B cell (primary cell): Measurements from ENCODE around the gene CSMD2.

ENCODE experiments used
- EZH2 ChIP-seq: IDR thresholded peaks from 2 replicates; pipeline ENCODE4 v1.6.1; 2012; ENCODE audit warnings: borderline replicate concordance, low read depth, mild to moderate bottlenecking, moderate library complexity, low read length; ENCODE audit not compliant: insufficient read depth, poor library complexity, severe bottlenecking
- TF ChIP-seq, protein P1 (sequence below): fragments of 200-600 bp; IDR thresholded peaks from one replicate; pipeline ENCODE4 v1.8.0; 2022; ENCODE audit warnings: antibody characterized with exemption, mild to moderate bottlenecking

- TF ChIP-seq, protein P1, sequence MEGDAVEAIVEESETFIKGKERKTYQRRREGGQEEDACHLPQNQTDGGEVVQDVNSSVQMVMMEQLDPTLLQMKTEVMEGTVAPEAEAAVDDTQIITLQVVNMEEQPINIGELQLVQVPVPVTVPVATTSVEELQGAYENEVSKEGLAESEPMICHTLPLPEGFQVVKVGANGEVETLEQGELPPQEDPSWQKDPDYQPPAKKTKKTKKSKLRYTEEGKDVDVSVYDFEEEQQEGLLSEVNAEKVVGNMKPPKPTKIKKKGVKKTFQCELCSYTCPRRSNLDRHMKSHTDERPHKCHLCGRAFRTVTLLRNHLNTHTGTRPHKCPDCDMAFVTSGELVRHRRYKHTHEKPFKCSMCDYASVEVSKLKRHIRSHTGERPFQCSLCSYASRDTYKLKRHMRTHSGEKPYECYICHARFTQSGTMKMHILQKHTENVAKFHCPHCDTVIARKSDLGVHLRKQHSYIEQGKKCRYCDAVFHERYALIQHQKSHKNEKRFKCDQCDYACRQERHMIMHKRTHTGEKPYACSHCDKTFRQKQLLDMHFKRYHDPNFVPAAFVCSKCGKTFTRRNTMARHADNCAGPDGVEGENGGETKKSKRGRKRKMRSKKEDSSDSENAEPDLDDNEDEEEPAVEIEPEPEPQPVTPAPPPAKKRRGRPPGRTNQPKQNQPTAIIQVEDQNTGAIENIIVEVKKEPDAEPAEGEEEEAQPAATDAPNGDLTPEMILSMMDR: no peak
- TF ChIP-seq EZH2: no peak
Observed at GRCh38 chr1:33615546-33615945, 549.5 kb downstream of the CSMD2 start.
